Gastrocnemius medialis (tissue), 4 donors: Measurements from ENCODE around the gene LRFN2.

ENCODE experiments used
- POLR2A ChIP-seq, 2 donors: fragments of 450-650 bp; IDR thresholded peaks; one replicate each; pipeline ENCODE4 v1.6.1; 2017; ENCODE audit warnings: antibody characterized with exemption in 2 of 2, mild to moderate bottlenecking in 2 of 2, moderate library complexity in 2 of 2
- TF ChIP-seq, protein P1 (sequence below), 5 experiments: fragments of 450-650 bp in 3 of 5; fragments of 200-600 bp in 2 of 5; sonication (generic) in 2 of 5; IDR thresholded peaks in 4 of 5; conservative IDR thresholded peaks in 1 of 5; 1 replicate in 4 of 5; 2 replicates in 1 of 5; pipeline ENCODE4 v1.5.1; 2016 to 2019; ENCODE audit warnings: antibody characterized with exemption in 5 of 5, mild to moderate bottlenecking in 3 of 5, moderate library complexity in 3 of 5

DNA sequence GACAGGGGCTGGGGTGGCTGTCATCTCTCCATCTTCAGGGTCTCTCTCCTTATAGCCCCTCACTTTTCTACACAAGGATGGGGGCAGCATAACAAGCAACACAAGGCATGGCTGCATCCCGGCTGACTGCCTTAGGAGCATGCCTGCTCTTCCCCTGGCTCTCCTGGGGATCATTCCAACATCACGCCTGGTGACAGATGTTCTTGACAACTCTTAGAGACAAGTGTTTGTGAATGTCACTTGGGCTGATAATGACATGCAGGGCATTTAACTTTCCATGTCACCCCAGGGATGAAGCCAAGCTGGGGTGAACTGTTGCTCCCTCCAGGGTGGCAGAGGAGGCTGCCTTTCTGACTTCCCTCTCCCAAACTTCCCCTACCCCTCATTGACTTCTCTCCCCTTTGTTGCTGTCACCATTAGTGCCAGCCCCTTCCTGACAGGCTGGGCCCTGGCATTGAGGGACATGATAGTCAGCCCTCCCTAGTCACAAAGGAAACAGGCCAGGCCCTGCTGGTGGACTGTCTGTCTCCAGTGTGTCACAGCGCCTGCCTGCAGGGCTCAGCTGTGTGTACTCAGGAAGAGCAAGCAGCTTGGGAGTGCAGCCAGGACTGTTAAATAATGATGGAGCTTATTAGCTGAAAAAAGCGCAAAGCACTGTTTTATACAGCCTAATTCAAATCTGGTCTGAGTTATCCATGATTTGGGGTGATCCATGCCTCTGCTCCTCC, 161.8 kb downstream of the LRFN2 start:
- TF ChIP-seq, protein P1, sequence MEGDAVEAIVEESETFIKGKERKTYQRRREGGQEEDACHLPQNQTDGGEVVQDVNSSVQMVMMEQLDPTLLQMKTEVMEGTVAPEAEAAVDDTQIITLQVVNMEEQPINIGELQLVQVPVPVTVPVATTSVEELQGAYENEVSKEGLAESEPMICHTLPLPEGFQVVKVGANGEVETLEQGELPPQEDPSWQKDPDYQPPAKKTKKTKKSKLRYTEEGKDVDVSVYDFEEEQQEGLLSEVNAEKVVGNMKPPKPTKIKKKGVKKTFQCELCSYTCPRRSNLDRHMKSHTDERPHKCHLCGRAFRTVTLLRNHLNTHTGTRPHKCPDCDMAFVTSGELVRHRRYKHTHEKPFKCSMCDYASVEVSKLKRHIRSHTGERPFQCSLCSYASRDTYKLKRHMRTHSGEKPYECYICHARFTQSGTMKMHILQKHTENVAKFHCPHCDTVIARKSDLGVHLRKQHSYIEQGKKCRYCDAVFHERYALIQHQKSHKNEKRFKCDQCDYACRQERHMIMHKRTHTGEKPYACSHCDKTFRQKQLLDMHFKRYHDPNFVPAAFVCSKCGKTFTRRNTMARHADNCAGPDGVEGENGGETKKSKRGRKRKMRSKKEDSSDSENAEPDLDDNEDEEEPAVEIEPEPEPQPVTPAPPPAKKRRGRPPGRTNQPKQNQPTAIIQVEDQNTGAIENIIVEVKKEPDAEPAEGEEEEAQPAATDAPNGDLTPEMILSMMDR (IDR thresholded peaks at IDR 0.05 in 4 of 5, conservative IDR thresholded peaks at IDR 0.05 in 1 of 5), result no peak
- no peak for TF ChIP-seq POLR2A (IDR thresholded peaks at IDR 0.05)
